HG03521 (cell line): Measurements from ENCODE around the gene NTRK2.

ENCODE experiments used
- ATAC-seq: cut with Tn5 transposase; IDR thresholded peaks from one replicate; pipeline ENCODE4 v1.9.1; 2021; ENCODE audit warnings: mild to moderate bottlenecking, moderate library complexity; ENCODE audit not compliant: unreplicated experiment

The NTRK2 gene

DNA sequence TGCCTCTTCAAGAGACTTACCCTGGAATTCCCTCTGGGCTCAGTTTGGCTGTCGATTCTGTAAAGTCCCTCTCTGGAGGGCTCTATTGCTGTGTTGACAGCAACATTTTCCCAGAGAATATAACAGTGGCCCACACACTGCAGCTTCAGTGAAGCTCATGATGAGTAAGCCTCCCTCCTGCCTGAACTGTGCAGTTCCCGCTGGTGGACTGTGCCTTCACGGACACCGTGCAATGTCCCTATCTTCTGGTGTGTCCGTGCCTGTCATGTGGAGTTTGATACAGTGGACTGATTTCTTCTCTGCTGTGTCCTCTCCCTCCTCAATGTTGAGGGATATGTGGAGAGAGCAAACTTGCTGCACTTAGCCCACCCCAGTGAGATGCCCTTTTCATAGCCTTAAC lies 109.0 kb downstream of the NTRK2 start:
- ATAC-seq = no peak

DNA sequence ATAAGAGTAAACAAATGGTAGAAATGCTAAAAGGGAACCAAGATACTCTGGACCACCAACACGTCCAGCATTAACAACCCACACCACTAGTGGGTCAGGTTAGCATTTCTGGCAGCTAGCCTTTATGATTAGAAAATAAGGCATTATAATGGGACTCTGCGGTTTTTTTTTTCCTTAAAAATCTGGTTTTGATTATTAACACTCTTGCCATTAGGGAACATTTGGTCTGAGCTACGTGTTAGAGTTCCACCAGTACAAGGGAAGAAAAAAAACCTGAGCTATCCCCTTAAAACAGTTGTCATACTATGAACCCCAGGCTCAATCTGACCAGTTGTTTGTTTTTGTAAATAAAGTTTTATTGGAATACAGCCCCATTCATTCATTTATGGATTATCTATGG lies 110.4 kb downstream of the NTRK2 start:
- ATAC-seq = no peak

DNA sequence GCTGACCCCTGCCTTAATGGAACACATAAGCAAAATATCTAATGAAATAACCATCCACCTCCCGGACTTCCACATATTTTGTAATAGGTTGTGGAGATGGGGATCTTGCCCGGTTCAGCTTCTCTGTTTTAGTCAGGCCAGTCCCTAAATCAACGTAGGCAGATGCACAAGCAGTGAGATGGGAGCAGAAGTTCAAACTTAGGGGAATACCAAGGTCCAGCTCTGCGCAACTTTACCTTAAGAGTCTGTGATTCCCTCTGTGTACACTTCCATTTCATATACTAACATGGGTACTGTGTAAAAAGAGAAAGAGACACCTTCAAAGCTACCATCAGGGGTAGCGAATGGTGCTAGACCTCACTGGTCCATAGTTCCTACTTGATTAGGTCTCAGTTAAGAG lies 110.9 kb downstream of the NTRK2 start:
- ATAC-seq = no peak

DNA sequence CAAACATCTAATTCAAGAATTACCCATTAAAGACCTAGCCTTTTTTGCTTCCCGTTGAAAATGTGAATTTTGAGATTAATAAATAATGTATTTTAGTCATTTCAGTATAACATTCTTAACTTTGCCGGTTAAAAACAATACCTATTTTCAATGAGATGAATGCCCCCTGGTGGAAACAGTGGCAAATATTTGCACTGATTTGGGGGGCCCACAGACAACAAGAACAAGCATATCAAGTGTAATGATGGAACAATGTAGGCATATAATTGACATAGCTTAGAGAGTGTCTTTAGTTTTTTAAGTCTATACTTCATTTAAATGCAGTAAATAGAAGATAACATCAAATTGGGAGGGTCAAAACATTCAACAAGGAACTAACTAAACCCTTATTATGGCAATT lies 111.9 kb downstream of the NTRK2 start:
- no peak for ATAC-seq

DNA sequence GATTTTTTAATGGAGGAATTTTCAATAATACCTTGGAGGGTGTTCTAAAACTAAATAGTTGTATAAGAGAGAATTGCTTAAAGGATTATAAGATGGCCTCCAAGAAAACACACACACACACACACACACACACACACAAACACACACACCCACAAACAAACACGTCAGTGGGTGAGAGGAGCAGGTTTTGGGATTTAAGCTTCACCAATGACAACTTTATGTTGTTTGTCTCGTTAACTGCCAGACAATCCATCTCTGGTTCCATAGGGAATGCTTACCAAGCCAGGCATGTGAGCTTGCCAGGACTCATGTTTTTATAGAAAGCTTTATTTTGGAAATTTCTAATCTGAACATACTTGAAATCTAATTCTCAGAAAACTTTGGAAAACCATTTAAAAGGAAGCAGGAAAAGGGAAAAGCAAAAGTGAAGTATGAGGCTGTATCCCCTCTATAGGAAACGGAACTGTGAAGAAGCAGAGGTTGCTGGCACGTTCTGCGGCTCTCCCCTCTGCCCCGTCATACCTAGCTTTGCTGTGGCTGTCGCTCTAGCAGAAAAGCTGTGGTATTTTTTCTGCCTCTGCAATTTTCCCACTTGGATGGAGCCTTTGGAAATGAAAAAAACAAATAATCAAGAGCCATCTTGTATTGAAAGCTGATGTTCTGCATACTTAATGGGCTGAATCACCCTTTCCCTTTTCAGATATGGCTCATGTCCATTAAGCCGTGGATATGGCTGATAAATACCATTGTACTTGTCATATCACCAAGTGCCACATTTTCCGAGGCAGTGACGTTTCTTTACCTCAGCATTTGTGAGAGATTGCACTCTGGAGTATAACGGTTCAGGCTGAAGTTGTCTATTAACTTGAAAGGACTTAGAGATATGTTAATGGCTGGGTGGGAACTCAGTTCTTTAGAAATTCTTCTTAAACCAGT lies 112.7 kb downstream of the NTRK2 start:
- ATAC-seq = no peak

DNA sequence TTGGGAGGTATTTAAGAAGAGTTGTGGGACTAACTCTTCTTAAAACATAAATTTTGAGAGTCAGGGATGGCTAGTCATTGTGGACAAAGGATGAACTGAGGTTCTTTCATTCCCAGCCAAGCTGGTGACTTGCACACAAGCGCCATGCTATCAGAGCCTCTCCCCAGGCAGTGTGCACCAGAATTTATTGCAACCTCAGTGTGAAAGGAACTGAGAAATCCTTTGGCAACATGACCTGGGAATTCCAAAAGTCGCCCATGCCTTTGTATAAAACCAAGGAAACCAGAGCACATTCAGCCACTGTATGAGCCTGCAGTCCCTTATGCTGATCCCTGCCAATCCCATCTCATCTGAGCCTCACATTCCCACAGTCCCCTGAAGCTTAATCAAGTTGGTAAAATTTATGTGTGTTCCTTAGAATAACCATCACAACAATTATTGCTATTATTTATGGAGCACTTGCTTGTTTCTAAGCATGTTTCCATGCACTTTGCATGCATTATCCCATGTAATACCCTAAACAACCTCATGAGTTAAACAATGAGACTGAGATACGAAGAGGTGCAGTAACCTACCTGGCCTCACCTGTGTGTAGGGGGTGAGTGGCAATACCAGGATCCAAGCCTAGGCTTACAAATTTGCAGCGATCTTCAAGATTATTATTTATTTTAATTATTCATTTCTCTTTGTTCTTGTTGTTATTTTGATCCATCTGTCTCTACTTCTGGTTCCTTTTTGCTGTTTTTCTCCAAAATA lies 116.4 kb downstream of the NTRK2 start:
- no peak for ATAC-seq

DNA sequence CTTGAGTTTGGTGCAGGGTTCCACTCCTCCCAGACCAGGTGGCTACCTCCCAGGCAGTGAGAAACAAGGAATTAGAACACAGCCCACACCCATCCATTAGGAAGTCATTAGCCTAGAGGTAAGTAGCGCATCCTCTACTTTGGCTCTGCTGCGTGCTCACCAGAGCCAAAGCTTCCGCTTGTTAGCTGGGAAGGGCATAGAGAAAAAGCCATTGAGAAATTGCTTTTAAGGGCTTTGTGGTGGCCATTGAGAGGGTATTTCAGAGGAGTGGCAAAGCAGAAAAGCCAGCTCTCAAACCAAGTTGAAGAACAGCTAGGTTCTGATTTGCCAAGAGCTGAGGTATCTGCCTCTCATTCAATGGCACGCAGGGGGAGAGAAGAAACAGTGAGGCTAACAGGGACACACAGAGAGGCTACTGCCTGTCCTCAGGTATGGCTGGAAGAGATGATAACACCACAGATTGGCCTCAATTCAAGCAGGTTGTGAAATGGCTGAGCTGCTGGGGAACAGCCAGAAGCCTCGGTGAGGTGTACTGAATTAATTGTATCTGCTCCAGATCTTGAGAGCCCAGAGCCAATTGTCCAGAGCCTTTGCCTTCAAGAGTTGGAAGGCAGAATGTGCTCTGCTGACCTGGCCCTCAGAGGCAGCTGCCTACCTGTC lies 119.4 kb downstream of the NTRK2 start:
- no peak for ATAC-seq

DNA sequence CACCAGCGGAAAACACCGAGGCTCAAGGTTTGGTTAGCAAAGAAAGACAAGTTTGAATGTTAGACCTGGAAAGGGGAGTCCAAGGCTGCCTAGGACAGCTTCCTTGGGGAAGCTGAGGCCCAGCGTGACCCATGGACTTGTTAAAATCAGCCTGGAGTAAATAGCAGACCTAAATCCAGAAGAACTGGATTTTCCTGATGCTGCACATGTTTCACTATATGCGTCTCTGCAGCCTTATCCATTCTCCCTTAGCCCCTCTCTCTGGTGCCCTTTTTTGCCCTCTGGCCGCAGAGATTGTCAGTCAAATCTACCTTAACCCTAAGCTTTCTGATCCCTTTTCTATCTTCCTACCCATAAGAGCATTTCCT lies 119.9 kb downstream of the NTRK2 start:
- ATAC-seq = no peak

DNA sequence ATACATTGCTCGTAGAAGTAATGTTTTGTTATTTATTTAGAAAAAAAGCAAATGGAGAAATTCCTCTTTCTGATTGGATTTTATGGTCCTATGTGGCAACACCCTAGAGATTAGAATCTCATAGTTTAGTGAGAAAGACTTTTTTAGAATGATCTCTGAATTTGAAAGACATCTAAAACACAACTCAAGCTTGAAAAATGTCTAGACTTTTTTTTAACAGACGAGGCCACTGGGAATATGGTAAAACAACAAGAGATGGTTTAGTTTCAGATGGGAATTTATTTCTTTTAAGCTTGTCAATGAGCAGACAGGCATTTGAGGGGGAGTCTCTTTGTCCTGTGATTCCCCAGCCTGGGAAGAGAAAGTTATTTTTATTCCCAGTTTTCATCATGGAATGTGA lies 122.1 kb downstream of the NTRK2 start:
- ATAC-seq = no peak

DNA sequence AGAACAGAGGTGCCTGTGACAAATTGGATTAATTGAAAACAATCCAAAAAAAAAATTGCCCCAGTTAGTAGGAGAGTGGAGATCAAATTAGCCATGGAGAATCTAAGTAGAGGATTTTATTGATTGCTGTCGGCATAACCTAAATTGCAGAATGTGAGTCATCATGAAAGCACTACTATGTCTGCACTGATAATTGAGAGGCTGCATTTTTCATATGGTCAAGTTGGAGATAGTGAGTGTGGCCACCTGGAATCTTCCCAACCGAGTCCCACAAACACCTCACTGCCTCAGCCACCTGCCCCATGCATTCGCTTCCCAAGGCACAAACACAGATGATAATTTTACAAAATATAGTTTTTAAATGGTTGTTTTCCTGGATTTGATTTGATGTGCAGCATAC lies 123.7 kb downstream of the NTRK2 start:
- ATAC-seq = no peak

DNA sequence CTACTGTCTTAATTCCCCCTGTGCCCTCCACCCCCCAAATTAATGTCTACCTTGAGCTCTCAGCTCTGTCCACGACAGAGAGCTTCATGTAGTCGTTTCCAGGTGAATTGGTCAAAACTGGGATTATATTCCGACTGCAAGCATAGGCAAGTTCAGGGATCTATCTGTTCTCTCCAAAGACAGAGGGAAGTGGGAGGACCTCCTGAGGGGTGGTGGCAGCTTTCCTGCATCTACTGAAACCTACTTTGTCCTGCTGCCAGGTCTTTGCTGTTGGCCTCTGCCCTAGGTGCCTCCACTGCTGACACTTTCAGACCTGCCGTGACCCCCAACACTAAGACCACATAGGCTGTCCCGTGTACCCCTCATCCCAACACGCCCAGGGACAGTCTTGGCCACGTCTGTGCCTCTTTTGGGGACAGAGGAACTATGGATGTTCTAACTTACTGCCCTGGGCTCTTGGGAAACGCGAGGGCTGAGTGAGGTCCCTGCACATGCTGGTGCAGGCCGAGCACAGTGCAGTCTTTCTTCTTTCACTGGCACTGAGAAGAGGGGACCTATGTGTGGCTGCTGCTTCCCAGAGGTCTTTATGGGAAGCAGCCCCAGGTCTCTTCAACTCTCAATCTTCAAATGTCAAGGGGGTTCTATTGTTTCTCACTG lies 125.6 kb downstream of the NTRK2 start:
- ATAC-seq = no peak

DNA sequence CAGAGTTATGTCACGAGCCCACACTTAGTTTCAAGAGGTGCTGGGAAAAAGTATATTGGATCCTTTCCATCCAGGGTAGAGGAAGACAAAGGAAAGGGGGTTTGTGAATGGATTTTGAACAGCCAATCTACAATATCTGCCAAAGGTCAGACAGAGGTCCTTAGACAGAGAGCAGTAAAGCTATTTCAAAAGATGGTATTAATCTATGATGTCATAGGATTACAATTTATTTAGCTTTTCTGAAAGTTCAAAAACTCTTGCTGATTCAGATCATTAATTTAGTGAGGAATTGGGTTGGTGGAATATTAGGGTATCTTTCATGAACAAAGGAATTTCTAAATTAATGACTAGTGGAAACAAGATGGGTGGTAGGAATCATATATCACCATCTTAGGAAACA lies 126.9 kb downstream of the NTRK2 start:
- ATAC-seq = no peak

DNA sequence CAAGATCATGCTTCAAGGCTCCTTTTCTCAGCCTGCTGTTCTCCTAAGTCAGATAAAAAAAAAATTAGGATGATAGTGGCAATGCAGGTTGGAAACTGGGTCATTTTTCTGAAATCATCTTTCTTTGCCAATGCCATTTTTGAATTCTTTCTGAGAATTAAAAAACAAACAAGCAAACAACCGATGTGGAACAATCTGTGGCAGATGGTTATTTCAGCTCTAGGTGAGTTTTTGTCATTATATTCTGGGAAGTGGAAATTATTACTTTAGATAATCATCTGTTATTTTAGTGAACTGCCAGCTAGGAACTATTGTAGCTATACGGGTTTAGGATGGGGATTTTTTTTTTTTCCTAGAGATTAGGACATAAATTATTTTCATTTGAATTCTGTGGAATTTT lies 129.7 kb downstream of the NTRK2 start:
- no peak for ATAC-seq

DNA sequence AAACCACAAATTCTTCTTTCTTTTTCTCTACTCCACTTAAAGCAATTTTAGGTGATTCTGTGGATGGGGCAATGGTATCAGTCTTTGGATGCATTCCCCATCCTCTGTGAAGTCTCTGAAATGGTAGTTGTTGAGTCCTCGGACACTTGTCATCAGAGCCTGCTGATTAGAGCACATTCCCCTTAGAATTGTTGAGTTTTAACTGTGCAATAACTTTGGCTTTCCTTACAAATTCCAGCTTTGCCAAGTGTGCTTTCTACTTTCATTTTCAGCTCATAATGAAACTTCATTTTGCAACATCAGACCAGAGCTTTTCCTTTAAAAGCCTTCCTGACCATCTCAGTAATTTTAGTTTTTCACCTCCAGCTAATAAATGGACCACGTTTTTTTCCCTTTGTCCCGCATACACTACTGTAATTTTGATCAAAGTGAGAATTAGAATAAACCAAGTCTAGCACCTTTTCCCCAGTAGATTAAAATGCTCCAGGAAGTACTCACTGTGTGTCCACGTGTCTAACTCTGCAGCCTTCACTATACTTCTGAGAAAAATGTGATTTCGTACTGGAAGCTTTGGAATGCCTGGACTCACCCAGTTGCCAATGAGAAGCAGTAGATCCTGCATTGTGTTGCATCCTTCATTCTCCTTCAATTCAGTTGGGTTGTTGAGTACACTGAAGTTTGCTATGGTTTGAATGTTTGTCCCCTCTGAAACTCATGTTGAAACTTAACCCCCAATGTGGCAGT lies 135.6 kb downstream of the NTRK2 start:
- ATAC-seq = no peak

DNA sequence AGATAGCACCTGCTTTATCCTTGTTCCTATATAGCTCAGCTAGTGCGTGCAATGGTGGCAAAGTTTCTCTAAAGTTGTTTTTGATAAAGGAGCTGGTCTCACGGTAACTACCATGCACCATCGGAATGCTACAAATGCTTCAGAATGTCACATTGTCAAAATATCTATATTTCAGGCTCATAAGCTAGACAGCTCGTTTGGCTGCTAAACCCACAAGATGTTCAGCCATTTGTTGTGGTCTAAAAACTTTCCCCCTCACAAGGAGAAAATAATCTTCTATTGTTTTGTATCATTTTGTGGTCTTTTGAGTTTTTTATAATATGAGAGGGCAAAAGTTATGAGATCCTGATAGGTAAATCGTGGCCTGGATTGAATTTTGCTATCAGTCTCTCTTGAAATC lies 137.9 kb downstream of the NTRK2 start:
- ATAC-seq = no peak

DNA sequence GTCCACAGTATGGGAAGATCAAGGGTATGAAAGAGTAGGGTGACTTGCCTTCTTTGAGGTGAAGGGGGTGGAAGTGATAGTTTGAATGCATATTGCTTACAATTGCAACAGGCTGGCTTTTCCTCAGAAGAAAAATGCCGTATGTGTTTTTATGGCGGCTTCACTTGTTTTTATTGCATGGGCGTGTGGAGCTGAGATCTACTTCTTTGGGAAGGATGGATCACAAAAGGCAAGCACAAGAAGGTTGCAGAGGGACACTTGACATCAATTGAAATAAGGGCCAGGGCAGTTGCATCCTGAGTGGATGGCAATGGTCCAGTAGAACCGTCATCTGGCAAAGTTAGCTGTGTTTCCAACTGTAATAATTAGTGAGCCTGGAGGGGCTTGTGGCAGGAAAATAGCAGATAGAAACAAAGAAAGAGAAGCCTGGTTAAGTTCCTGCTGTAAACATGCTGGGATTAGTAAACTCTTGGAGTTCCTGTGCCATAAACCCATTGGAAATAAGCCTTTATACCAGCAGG lies 138.4 kb downstream of the NTRK2 start:
- ATAC-seq = no peak

DNA sequence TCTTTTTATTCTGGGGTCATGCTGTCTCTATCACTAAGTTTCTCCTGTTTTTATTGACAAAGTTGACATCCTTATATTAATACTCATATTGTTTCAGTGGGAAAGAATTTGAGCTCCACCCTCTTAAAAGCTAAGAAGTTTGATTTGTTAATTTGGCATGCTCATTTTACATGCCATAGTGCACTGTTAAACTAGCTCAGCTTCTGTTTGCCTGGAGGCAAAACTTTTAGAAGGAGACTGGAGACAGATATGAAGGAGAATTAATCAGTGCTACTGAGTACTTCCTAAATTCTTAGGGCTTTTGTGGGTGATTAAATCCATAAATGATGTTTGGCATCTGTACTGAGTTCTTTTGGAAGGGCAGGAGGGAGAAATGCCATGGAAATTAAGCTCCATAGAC lies 138.9 kb downstream of the NTRK2 start:
- no peak for ATAC-seq

DNA sequence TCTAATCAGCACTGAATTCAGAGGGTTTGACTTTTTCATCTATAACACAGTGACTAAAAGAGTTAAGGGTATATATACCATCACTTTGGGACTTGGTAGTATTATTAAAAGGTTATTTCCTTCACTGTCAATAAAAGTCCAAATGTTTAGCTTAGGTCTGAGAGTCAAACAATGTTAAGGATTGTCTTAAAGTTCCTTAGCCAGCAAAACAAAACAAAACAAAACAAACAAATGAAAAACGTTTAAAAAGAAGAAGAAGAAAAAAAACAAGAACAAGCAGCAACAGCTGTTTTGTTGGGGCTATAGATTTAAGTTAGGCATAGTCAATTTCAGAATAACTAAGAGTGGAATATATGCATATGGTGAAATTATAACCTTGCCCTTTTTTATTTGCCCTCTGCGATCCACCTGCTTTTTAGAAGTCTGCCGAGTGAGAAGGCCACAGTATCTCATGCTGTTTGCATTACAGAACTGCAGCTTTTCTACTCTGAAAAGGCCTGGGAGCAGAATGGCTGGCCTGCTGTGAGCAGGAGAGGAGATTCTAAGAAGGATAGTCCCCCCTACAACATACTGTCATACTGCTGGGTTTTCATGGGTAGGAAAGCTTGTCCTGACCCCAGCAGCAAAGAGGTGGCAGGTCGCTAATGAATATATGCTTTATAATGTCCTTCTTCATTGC lies 141.7 kb downstream of the NTRK2 start:
- no peak for ATAC-seq

DNA sequence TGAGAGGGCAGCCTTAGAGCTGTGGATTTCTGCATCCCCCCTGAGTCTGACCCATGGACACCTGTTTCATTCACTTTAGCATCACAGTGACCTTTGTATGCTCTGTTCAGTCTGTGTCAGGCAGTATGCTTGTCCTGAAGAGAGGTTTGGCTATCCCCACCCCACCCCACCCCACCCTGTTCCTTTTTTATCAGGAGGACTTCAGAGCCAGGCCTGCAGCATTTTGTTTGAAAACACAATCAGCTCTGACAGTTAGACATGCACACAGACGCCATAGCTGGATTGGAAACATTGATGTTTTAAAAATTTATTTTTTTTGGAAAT lies 142.2 kb downstream of the NTRK2 start:
- no peak for ATAC-seq

DNA sequence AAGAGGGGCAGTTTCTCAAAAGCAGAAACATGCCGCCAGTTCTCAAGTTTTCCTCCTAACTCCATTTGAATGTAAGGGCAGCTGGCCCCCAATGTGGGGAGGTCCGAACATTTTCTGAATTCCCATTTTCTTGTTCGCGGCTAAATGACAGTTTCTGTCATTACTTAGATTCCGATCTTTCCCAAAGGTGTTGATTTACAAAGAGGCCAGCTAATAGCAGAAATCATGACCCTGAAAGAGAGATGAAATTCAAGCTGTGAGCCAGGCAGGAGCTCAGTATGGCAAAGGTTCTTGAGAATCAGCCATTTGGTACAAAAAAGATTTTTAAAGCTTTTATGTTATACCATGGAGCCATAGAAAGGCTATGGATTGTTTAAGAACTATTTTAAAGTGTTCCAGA lies 142.8 kb downstream of the NTRK2 start:
- ATAC-seq = no peak
